Endothelial cell (in vitro differentiated cells): ENCODE measurements around the gene HIPK1. TPM values are rescaled to one million over a fixed set of nuclear protein-coding genes. Genes with fewer than 3 reads are reported as not detected.
A peak's percentile ranks its signal among the peaks of the same experiment; 100 is the strongest.

ENCODE experiments used
- DNase-seq: peaks from one replicate; pipeline ENCODE4 v3.0.0; 2021; ENCODE audit warnings: low spot score
- H3K27ac Mint-ChIP-seq: one replicate; pipeline ENCODE4 v1.8.0; 2021; ENCODE audit warnings: mixed read lengths, inconsistent platforms; ENCODE audit not compliant: unreplicated experiment
- H3K27me3 Mint-ChIP-seq: one replicate; pipeline ENCODE4 v1.8.0; 2021; ENCODE audit warnings: mild to moderate bottlenecking, moderate library complexity, mixed read lengths, inconsistent platforms; ENCODE audit not compliant: unreplicated experiment
- H3K36me3 Mint-ChIP-seq: one replicate; pipeline ENCODE4 v1.8.0; 2021; ENCODE audit warnings: mild to moderate bottlenecking, low read depth, mixed read lengths, inconsistent platforms; ENCODE audit not compliant: unreplicated experiment
- H3K4me1 Mint-ChIP-seq: one replicate; pipeline ENCODE4 v1.8.0; 2021; ENCODE audit warnings: mild to moderate bottlenecking, mixed read lengths, inconsistent platforms; ENCODE audit not compliant: unreplicated experiment
- H3K4me3 Mint-ChIP-seq: one replicate; pipeline ENCODE4 v1.8.0; 2021; ENCODE audit warnings: mild to moderate bottlenecking, mixed read lengths, inconsistent platforms; ENCODE audit not compliant: unreplicated experiment
- H3K9me3 Mint-ChIP-seq: one replicate; pipeline ENCODE4 v1.8.0; 2021; ENCODE audit warnings: mixed read lengths, inconsistent platforms; ENCODE audit not compliant: unreplicated experiment
- CTCF ChIP-seq: fragments of 200-600 bp; sonication (generic); IDR thresholded peaks from one replicate; pipeline ENCODE4 v1.5.0; 2021; ENCODE audit warnings: antibody characterized with exemption; ENCODE audit not compliant: unreplicated experiment
- total RNA-seq: library from RNA; stranded (reverse); fragmentation: NEBNext Ultra II Directional; extraction: Animal tissue kit (Norgen Biotek cat#: 25700); gene quantifications from one replicate; pipeline ENCODE4 v1.2.1, GENCODE V29; 2021; ENCODE audit not compliant: unreplicated experiment

HIPK1 gene
- total RNA-seq, 1 donor from 2014 or later, result 56.6 TPM

DNA sequence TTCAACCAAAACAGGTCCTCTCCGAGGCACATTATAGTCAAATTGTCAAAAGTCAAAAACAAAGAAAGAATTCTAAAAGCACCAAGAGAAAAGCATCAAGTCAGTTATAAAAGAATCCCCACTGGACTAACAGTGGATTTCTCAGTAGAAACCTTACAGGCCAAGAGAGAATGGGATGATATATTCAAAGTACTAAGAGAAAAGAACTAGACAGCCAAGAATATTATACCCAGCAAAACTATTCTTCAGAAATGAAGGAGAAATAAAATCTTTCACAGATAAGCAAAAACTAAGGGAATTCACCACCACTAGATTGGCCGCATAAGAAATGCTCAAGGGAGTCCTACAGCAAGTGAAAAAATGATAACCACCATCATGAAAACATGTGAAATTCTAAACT lies 66.3 kb downstream of the HIPK1 start:
- DNase-seq, result no peak
- no peak overlapping the region for H3K27ac Mint-ChIP-seq
- peaks cover 4% of the 10 kb centered on the region for H3K9me3 Mint-ChIP-seq
- H3K36me3 Mint-ChIP-seq, result no peaks in the 10 kb centered on the region
- no peak for TF ChIP-seq CTCF
- peaks cover 15% of the 10 kb centered on the region for H3K4me1 Mint-ChIP-seq
- no peaks in the 10 kb centered on the region for H3K27me3 Mint-ChIP-seq
- peak overlapping the region; percentile 12 for H3K4me3 Mint-ChIP-seq

DNA sequence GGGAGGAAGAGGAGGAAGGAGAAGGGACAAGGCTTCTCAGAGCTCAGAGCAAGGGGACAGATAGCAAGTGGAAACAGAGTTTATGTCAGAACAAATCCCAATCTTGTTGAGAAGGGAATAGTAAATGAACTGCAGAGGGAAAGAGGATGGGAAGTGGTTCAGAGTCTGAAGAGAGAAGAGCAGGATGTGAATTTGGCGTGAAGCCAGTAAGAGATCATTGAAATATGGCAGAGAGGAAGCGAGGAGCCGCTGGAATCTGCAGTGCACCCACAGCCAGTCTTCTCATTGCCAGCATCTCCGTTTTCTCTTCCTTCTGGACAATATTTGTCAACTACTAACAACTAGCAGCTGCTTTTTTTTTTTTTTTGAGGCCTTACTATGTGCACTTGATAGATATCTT lies 69.2 kb downstream of the HIPK1 start:
- Mint-ChIP-seq H3K9me3 (peaks cover 4% of the 10 kb centered on the region), H3K27ac (peak overlapping the region; percentile 22), H3K4me1 (peaks cover 30% of the 10 kb centered on the region), H3K36me3 (no peaks in the 10 kb centered on the region), H3K27me3 (peaks cover 3% of the 10 kb centered on the region), H3K4me3 (no peak overlapping the region)
- TF ChIP-seq CTCF, result no peak
- no peak for DNase-seq

DNA sequence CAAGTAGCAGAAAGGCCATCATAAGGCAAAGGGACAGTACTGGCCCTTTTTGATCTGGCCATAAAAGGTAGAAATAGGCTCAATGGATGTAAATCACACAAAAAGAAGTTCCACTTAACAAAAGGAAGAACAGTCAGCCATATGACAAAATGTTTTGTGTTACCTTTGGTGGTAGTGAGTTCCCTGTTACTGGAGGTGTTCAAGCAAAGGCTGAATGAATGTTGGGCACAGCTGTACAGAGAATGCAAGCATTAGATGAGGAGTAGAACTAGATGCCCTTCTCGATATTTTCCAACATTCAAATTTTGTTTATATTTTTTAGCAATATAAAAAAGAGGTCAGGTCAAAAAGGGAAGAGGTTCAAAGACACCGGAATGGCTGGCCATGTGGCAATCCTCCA lies 70.1 kb downstream of the HIPK1 start:
- no peak for TF ChIP-seq CTCF
- H3K4me3 Mint-ChIP-seq, result no peak overlapping the region

DNA sequence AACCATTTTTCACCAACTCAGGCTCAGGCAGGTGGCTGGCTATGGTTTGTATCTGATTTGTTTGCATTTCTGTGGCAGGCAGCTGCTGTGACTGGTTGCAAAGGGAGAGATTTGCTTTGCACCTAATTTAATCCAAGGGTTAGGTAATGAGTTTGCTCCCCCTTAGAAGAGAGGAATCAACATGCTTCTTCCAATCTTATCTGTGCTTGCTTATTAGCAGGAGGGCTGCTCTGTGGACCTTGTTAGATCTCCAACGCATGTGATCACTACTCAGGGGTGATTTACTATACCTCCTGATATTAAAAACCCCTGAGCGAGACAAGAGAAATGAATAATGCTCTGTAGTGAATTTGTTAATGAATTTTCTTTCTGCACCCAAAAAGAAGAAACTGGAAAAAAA lies 70.7 kb downstream of the HIPK1 start:
- Mint-ChIP-seq H3K4me3 (no peak overlapping the region), H3K27me3 (peaks cover 10% of the 10 kb centered on the region), H3K9me3 (peaks cover 4% of the 10 kb centered on the region), H3K4me1 (peaks cover 44% of the 10 kb centered on the region), H3K36me3 (no peaks in the 10 kb centered on the region), H3K27ac (no peak overlapping the region)
- no peak for DNase-seq
- TF ChIP-seq CTCF, result no peak

More for the DNA sequence above, 70.1 kb downstream of the HIPK1 start:
- peaks cover 4% of the 10 kb centered on the region for H3K9me3 Mint-ChIP-seq
- H3K27ac Mint-ChIP-seq, result no peak overlapping the region
- peaks cover 7% of the 10 kb centered on the region for H3K27me3 Mint-ChIP-seq
- H3K4me1 Mint-ChIP-seq, result peaks cover 39% of the 10 kb centered on the region
- DNase-seq, result no peak
- no peaks in the 10 kb centered on the region for H3K36me3 Mint-ChIP-seq

DNA sequence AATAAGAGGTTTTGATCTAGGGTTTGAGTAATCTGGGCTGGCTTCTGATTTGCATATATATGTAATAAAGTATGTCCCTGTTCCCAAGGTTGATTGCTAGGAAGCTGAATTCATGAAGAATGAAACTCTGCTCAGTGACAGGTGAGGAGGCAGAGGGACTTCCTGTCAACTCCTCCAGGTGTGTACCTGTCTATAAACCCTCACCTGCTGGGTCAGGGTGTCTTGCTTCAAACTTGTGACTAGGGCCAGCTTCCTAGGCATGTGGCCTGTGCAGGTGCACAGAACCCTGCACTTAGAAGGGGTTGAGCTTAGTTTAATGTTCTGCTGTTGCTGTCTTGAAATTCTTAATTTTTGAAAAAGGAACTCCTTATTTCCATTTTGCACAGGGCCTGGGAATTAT lies 71.3 kb downstream of the HIPK1 start:
- H3K27ac Mint-ChIP-seq, result no peak overlapping the region
- peaks cover 50% of the 10 kb centered on the region for H3K4me1 Mint-ChIP-seq
- no peak overlapping the region for H3K4me3 Mint-ChIP-seq
- H3K36me3 Mint-ChIP-seq, result no peaks in the 10 kb centered on the region
- H3K9me3 Mint-ChIP-seq, result peaks cover 4% of the 10 kb centered on the region
- DNase-seq, result no peak
- no peak for TF ChIP-seq CTCF
- peaks cover 10% of the 10 kb centered on the region for H3K27me3 Mint-ChIP-seq
